GM19193 (cell line): ENCODE data around the gene TNFSF4.

Experiments
- POLR2A ChIP-seq: IDR thresholded peaks from 4 replicates; pipeline ENCODE4 v1.6.1; 2011; ENCODE audit not compliant: insufficient read depth, insufficient read length; ENCODE audit errors: extremely low read depth

Gene TNFSF4

DNA sequence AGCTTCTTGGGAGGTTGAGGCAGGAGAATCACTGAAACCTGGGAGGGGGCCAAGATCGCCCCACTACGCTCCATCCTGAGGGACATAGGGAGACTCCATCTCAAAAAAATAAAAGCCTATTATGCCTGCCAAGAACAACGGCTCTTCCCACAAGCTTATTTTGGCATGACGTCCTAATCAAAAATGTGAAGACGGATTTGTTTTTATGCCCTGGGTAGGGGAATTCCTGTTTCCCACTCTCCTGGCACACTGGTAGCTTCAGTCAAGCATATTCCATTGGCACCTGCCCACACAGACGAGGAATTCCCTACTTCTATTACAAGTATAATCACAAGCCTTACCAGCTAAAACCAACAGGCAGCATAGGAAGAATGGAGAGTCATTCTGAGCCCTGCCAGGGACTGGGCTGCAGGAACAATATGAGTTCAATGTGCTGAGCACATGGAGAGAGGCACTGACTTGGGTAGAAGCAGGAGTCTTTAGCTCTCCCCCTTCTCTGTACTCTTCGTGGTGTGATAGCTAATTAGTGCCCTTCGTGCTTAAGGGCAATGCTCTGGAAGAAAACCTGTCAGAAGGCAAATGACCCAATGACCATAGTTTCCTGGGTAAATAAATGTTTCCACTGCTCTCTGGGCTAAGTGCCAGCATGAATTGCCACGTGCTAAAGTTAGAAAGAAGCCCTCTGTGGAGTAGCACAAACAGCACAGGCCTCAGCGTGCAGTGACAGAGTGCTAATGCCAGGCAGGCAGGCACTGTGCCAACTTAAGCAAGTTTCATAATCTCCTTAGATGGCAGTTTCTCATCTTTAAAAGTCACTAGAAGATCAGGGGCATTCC, 16.8 kb downstream of the TNFSF4 start:
- no peak for TF ChIP-seq POLR2A

DNA sequence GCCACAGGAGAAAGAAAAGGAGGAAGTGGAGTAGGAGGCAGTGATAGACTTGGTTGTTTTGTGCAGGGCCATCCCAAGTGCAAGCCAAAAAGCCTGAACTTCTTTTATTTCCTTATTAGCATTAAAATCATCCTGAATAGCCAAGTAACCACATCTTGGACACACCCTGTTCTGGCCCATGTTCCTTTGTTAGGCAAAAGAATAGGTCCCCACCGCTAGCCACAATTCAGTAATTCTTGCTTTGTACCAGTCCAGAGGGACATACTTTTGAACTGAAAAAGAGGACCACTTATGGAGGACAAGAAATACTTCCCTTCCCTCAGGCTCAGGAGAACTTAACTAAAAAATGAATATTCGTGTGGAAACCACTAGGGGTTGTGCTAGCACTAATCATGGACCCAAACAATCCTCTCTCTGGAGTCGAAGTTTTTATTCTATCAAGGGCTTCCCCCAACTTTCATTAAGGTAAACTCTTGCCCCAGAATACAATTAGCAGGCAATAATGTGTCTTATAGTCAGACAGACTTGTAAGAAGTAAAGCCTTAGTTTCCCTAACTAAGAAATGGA, 19.4 kb downstream of the TNFSF4 start:
- no peak for TF ChIP-seq POLR2A

DNA sequence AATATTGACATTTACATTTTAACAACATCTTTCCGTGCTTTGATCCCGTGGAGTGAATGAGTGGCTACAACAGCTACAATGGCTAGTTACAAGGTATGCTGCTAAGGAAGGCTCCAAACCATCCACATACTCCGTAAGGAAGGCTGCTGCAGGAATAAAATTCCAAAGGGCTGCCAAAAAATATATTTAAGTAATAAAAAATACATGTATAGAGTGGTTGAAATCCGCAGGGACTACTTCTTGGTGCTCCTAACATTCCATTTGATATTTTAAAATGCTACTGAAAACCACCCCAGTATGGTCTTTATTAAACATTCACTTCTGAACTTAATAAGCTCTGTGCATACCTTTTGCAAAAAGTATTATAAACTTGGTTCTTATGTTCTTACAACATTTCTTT, 25.3 kb downstream of the TNFSF4 start:
- TF ChIP-seq POLR2A: no peak

DNA sequence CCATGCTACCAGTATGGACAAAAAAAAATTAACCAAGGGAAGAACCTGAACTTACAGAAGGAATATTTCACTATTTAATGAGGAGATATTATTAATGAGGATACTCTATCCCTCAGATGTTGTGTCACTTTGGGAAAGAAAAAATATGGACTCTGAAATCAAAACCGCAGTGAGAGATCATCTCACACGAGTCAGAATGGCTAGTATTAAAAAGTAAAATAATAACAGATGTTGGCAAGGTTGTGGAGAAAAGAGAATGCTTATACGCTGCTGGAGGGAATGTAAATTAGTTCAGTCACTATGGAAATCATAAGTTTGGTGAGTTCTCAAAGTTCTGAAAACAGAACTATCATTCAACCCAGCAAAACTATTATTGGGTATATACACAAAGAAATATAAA, 30.9 kb downstream of the TNFSF4 start:
- no peak for TF ChIP-seq POLR2A

DNA sequence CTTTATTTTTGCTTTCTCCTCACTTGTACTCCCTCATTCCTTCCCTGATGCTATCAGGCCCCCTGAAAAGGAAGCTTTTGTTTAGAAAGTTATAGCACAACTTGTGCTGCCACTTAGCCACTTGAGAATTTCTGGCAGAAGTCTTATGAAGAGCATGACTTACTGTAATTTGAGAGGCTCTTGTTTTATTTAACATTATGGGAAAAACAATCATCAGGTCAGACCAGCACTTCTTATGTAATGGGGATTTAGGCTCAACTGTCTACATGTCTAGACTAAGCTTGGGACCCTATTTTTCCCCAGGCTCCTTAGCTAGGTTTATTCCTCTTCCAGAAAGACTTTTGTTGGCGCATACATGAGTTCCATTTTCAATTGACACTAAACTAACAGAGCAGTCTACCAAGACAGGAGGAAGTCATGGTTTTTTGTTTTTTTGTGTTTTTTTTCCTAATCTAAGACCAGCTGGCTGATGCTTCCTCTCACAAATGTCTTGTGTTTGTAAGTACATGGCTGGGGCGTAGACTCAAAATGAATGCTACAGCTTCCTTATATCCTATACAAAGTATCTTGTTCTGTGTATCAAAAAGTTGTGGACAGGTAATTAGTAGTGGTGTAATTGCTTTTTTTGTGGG, 31.5 kb downstream of the TNFSF4 start:
- TF ChIP-seq POLR2A: no peak

DNA sequence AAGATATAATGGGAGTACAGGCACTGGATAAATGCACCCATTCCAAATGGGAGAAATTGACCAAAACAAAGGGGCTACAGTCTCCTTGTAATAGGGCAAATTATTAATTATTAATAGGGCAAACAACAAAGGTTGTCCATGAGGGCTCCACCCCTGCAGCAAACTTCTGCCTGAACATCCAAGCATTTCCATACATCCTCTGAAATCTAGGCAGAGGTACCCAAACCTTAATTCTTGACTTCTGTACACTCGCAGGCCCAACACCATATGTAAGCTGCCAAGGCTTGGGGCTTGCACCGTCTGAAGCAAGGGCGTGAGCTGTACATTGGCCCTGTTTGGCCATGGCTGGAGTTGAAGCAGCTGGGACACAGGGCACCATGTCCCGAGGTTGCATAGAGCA, 33.7 kb downstream of the TNFSF4 start:
- no peak for TF ChIP-seq POLR2A

DNA sequence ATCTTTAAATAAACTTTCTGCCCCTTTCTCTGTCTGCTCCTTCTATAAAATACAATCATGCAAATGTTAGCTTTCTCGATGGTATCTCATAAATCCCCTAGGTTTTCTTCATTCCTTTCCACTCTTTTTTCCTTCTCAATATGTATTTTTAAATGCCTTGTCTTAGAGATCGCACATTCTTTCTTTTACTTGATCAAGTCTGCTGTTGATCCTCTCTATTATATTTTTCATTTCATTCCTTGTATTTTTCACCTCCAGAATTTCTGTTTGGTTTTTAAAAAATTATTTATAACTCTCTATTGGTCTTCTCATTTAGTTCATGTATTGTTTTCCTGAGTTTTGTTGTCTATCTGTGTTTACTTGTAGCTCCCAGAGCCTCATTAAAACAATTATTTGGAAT, 36.0 kb downstream of the TNFSF4 start:
- no peak for TF ChIP-seq POLR2A

DNA sequence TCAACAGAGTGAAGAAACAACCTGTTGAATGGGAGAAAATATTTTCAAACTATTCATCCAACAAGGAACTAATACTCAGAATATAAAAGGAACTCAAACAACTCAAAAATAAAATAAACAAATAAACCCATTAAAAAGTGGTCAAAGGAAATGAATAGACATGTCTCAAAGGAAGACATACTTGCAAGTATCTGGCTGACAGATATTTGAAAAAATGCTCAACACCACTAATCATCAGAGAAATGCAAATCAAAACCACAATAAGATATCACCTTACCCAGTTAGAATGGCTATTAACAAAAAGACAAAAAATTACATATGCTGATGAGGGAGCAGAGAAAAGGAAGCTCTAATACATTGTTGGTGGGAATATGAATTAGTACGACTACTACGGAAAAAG, 38.2 kb downstream of the TNFSF4 start:
- no peak for TF ChIP-seq POLR2A

DNA sequence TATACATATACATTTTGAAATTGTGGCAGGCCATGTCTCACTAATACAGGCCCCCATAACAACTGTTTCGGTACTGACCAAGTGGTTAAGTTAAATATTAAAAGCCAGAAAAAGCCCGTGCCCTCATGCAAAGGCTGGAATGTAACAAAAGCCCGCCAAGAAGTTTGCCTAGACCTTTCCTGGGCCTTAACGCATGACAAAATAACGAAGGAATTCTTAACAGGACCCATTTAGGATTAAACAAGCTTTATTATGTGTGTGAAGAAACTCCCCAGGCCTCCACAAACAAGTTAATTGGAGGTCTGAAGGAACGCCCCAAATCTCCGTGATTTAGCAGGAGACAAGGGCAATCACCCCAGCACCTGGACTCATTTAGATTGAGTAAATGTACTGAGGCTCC, 42.4 kb downstream of the TNFSF4 start:
- TF ChIP-seq POLR2A: no peak

DNA sequence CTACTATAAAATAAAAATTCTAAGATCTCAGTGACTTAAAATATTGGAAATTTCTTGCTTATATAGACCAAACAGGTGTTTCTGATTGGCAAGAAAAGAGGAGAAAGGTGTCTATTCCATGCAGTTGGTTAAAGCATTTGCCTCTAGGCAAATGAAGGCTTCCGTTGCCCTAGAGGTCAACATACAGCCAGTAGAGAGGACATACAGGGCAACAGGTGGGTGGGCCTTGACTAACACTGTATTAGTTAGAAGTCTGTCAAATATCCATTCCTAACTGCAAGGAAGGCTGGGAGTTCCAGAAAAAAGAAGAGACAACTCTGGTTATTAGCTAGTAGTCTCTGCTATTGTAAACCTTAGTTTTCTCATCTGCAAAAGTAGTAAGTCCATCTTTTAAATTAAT, 43.0 kb downstream of the TNFSF4 start:
- TF ChIP-seq POLR2A: no peak

DNA sequence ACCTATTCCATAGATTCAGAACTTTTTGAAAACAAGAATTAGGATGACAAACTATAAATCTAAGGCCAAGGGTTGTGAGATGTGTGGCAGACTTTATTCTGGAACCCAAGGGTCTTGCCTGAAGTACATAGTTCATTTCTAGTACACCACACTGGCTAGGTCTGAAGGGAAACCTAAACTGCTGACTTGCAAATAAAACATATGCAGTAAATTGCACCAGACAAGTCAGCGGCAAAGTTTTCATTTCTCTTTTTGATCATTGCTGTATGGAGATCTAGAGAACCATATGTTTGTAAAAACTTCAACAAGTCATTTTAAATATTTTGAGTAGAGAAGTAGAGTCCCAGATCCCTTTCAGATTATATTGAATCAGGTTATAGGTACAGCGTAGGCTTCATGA, 43.9 kb downstream of the TNFSF4 start:
- TF ChIP-seq POLR2A: no peak

DNA sequence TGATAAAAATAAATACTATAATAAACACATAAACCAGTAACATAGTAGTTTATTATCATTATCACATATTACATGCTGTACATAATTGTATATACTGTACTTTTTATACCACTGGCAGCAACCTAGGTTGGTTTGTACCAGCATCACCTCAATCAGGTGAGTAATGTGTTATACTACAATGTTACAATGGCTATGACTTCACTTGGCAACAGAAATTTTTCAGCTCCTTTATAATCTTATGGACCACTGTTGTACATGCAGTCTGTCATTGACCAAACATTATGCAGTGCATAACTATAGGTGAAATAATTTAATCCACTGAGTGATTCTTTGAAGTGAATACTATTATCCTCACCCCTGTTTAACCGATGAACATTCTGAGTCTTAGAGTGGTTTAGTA, 44.5 kb downstream of the TNFSF4 start:
- TF ChIP-seq POLR2A: no peak

DNA sequence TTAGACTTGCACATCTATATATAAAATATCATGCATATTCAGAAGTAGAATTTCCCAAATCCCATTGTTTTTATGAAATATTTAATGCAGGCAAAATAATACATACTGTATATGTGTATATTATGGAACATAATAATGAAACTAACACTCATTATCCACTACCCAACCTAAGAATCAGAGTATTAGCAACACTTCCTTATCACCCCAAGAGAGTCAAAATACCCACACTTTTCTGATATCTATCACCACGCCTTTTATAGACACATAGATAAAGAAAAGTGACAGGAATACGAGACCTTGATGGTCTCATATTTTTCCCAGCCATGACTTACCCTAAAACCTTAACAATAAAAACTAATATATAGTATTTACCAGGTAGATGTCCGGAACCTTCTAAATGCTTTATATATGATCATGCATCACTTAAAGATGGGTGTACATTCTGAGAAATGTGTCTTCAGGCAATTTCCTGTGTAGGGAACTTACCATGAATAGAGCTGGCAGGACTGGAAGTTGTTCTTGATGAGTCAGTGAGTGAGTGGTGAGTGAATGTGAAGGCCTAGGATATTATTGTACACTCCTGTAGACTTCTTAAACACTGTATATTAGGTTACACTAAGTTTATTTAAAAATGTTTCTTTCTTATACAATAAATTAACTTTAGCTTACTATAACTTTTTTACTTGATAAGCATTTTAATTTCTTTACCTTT, 45.5 kb downstream of the TNFSF4 start:
- no peak for TF ChIP-seq POLR2A

DNA sequence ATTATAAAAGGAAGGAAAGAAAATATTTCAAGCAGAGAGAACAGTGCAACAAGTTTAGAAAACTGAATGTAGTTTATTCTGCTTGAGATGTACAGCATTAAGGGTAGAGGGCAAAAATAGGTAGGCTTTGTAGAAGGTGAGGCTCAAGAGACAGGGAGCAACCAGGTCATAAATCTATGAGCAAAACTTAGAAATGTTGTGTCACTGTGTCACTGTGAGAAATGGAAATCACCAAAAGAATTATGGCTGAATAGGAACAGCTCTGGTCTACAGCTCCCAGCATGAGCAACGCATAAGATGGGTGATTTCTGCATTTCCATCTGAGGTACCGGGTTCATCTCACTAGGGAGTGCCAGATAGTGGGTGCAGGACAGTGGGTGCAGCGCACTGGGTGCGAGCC, 53.6 kb downstream of the TNFSF4 start:
- TF ChIP-seq POLR2A: no peak

DNA sequence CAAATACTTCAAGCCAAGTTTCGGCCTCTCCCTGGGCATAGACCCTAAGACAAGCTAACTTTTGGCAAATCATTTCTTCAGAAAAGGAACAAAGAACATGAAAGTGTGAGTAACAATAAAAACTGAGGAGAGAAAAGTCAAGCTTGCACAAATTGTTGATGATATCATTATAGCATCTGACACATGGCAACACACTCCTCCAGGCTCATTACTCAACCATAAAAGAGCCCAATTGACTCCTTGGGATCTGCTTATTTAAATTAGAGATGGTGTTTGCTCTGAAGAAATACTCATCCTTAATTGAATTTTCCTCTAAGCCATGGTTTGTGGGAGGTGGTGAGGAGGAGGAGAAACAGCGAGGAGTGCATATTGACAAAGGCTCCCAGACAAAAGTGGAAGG, 54.5 kb downstream of the TNFSF4 start:
- no peak for TF ChIP-seq POLR2A
